PC-3 (cell line): ENCODE data around the gene CD300C. TPM values are rescaled to one million over a fixed set of nuclear protein-coding genes. Genes with fewer than 3 reads are reported as not detected.

ENCODE experiments used
- ATAC-seq: fragments of 200-7000 bp; cut with Tn5 transposase; 2 replicates; pipeline ENCODE4 v1.9.1; 2020; ENCODE audit warnings: mild to moderate bottlenecking, moderate library complexity
- BruUV-seq: library from RNA; stranded (reverse); fragments of 400-500 nt; replicated peaks from 2 replicates; lab custom pipeline; 2021; lab: Mats Ljungman, UMichigan
- CTCF ChIA-PET: fragments of 300-600 bp; sonication (Branson Sonifier 250); formaldehyde crosslinking; loops from one replicate; lab custom pipeline; 2022; ENCODE audit warnings: antibody characterized with exemption; lab: Charles Lee
- POLR2A ChIA-PET: fragments of 300-600 bp; sonication (Branson Sonifier 250); formaldehyde crosslinking; loops from one replicate; lab custom pipeline; 2022; ENCODE audit warnings: antibody characterized with exemption; ENCODE audit not compliant: unreplicated experiment; lab: Charles Lee
- DNase-seq: peaks from one replicate; pipeline ENCODE4 v3.0.0-alpha.2; 2015
- H2AFZ ChIP-seq: fragments of 300-600 bp; sonication (generic); 2 replicates; pipeline ENCODE4 v1.6.0; 2016; ENCODE audit warnings: antibody characterized with exemption, low read length
- H3F3A ChIP-seq: fragments of 300-600 bp; sonication (generic); one replicate; pipeline ENCODE4 v1.6.0; 2017; ENCODE audit warnings: antibody characterized with exemption, low read length, control low read depth, mild to moderate bottlenecking; ENCODE audit not compliant: unreplicated experiment
- H3K27ac ChIP-seq: fragments of 300-600 bp; sonication (generic); 2 replicates; pipeline ENCODE4 v1.5.1; 2016; ENCODE audit warnings: mild to moderate bottlenecking, low read length
- H3K27me3 ChIP-seq: fragments of 300-600 bp; sonication (generic); 2 replicates; pipeline ENCODE4 v1.6.1; 2016; ENCODE audit warnings: low read length, mixed read lengths
- H3K36me3 ChIP-seq: fragments of 300-600 bp; sonication (generic); 2 replicates; pipeline ENCODE4 v1.6.1; 2016; ENCODE audit warnings: low read depth, mixed run types, low read length, mixed read lengths
- H3K4me1 ChIP-seq: fragments of 300-600 bp; sonication (generic); 2 replicates; pipeline ENCODE4 v1.5.1; 2016; ENCODE audit warnings: low read length; ENCODE audit not compliant: insufficient read depth
- H3K4me2 ChIP-seq: fragments of 300-600 bp; sonication (generic); 2 replicates; pipeline ENCODE4 v1.6.0; 2016; ENCODE audit warnings: low read length
- H3K4me3 ChIP-seq: fragments of 300-600 bp; sonication (generic); 2 replicates; pipeline ENCODE4 v1.5.1; 2016; ENCODE audit warnings: mild to moderate bottlenecking, low read length, mixed read lengths
- H3K79me2 ChIP-seq: fragments of 300-600 bp; sonication (generic); 2 replicates; pipeline ENCODE4 v1.6.1; 2017; ENCODE audit warnings: low read length, mixed read lengths
- H3K9ac ChIP-seq: fragments of 300-600 bp; sonication (generic); 2 replicates; pipeline ENCODE4 v1.6.0; 2016; ENCODE audit warnings: mild to moderate bottlenecking, low read length
- H3K9me2 ChIP-seq: fragments of 300-600 bp; sonication (generic); replicated peaks from 2 replicates; pipeline ENCODE4 v1.6.1; 2016; ENCODE audit warnings: mixed run types, low read length, mixed read lengths
- H3K9me3 ChIP-seq: fragments of 300-600 bp; sonication (generic); 2 replicates; pipeline ENCODE4 v1.6.1; 2016; ENCODE audit warnings: low read length, mixed read lengths
- H4K20me1 ChIP-seq: fragments of 300-600 bp; sonication (generic); 2 replicates; pipeline ENCODE4 v1.6.1; 2016; ENCODE audit warnings: low read length, mixed read lengths
- CTCF ChIP-seq: fragments of 300-600 bp; sonication (generic); conservative IDR thresholded peaks from 2 replicates; pipeline ENCODE4 v1.5.1; 2017; ENCODE audit warnings: antibody characterized with exemption, low read depth, mild to moderate bottlenecking, low read length
- EZH2 ChIP-seq: fragments of 300-600 bp; sonication (generic); IDR thresholded peaks from one replicate; pipeline ENCODE4 v1.6.1; 2017; ENCODE audit warnings: antibody characterized with exemption, mild to moderate bottlenecking, low read length; ENCODE audit not compliant: unreplicated experiment
- EZH2phosphoT487 ChIP-seq: fragments of 300-600 bp; sonication (generic); IDR thresholded peaks from 2 replicates; pipeline ENCODE4 v1.6.1; 2018; ENCODE audit warnings: mild to moderate bottlenecking, antibody characterized with exemption, low read length, borderline replicate concordance
- intact Hi-C: fragments of 100-400 bp; cut with micrococcal nuclease; formaldehyde crosslinking; loops from 2 replicates; pipeline ENCODE4 v1.9.0; 2023
- total RNA-seq: library from RNA; depleted of rRNA; stranded (reverse); fragments of >200 nt; gene quantifications from 2 replicates; pipeline ENCODE4 v1.2.3, GENCODE V29; 2014

CD300C gene
- total RNA-seq, 1 experiment from 2014 or later: not detected

- Histone ChIP-seq H3K36me3 (no peaks in the 10 kb centered on the region), H3K4me2 (no peak overlapping the region), H3F3A (no peaks in the 10 kb centered on the region), H3K9me3 (no peaks in the 10 kb centered on the region), H3K27me3 (peaks cover 63% of the 10 kb centered on the region), H2AFZ (no peak overlapping the region), H3K79me2 (no peaks in the 10 kb centered on the region), H3K9ac (no peak overlapping the region), H3K4me1 (peaks cover 13% of the 10 kb centered on the region), H3K27ac (no peak overlapping the region), H3K4me3 (no peak overlapping the region), H3K9me2 (no peaks in the 10 kb centered on the region), H4K20me1 (no peaks in the 10 kb centered on the region)
- POLR2A ChIA-PET: no interaction called here
- TF ChIP-seq EZH2phosphoT487 (no peak), CTCF (no peak), EZH2 (no peak)
- no peak for ATAC-seq
- intact Hi-C loops: no loop called here
- CTCF ChIA-PET: no interaction called here
- BruUV-seq: no TSS peak
- no peak for DNase-seq
Observed at GRCh38 chr17:74555427-74555940, 9.6 kb upstream of the CD300C start.

- Histone ChIP-seq H3K4me1 (peaks cover 13% of the 10 kb centered on the region), H2AFZ (no peak overlapping the region), H4K20me1 (no peaks in the 10 kb centered on the region), H3K27me3 (peaks cover 62% of the 10 kb centered on the region), H3K27ac (no peak overlapping the region), H3K4me2 (no peak overlapping the region), H3K9ac (no peak overlapping the region), H3K9me2 (no peaks in the 10 kb centered on the region), H3K36me3 (no peaks in the 10 kb centered on the region), H3K79me2 (no peaks in the 10 kb centered on the region), H3K4me3 (no peak overlapping the region), H3K9me3 (no peaks in the 10 kb centered on the region), H3F3A (no peaks in the 10 kb centered on the region)
- DNase-seq (no peak), ATAC-seq (no peak)
- no peak for TF ChIP-seq CTCF
- no peak for TF ChIP-seq EZH2
- no peak for TF ChIP-seq EZH2phosphoT487
- POLR2A ChIA-PET: no interaction called here
- BruUV-seq: no TSS peak
- CTCF ChIA-PET: no interaction called here
- intact Hi-C loops: no loop called here
Observed at GRCh38 chr17:74554909-74555308, 9.0 kb upstream of the CD300C start.

GRCh38 chr17:74552037-74552436 lies 6.1 kb upstream of the CD300C start:
- DNase-seq (peak; percentile 83), ATAC-seq (peak; percentile 65)
- no peaks in the 10 kb centered on the region for H3K9me2 ChIP-seq
- ChIA-PET POLR2A (no interaction called here), CTCF (no interaction called here)
- no peak overlapping the region for H3K4me3 ChIP-seq
- no peak overlapping the region; the same call in 1 of the 2 replicates for H3K27ac ChIP-seq
- peaks cover 13% of the 10 kb centered on the region for H3K4me1 ChIP-seq
- no TSS peak for BruUV-seq
- no peaks in the 10 kb centered on the region for H4K20me1 ChIP-seq
- TF ChIP-seq EZH2phosphoT487 (no peak), EZH2 (no peak), CTCF (no peak)
- peaks cover 37% of the 10 kb centered on the region for H3K27me3 ChIP-seq
- no peaks in the 10 kb centered on the region for H3F3A ChIP-seq
- no peaks in the 10 kb centered on the region for H3K79me2 ChIP-seq
- no peaks in the 10 kb centered on the region for H3K9me3 ChIP-seq
- no peak overlapping the region for H2AFZ ChIP-seq
- no peaks in the 10 kb centered on the region for H3K36me3 ChIP-seq
- H3K9ac ChIP-seq: no peak overlapping the region
- intact Hi-C loops: no loop called here
- H3K4me2 ChIP-seq: no peak overlapping the region
